GM12878 (cell line): ENCODE measurements around the gene RGL4. TPM values are rescaled to one million over a fixed set of nuclear protein-coding genes. Genes with fewer than 3 reads are reported as not detected.

Experiments
- ATAC-seq: fragments of 200-7000 bp; cut with Tn5 transposase; 3 replicates; pipeline ENCODE4 v1.9.1; 2020; ENCODE audit warnings: mild to moderate bottlenecking, moderate library complexity
- BruUV-seq: library from RNA; stranded (reverse); fragments of 400-500 nt; replicated peaks from 2 replicates; lab custom pipeline; 2021; lab: Mats Ljungman, UMichigan
- CTCF ChIA-PET: fragments of 300-600 bp; sonication (Branson Sonifier 250); formaldehyde crosslinking; extraction: SDS; loops from one replicate; lab custom pipeline; 2021; ENCODE audit warnings: inconsistent platforms; lab: Yijun Ruan, JAX
- POLR2A ChIA-PET: fragments of 350-600 bp; formaldehyde crosslinking; extraction: SDS; loops from one replicate; lab custom pipeline; 2021; ENCODE audit warnings: inconsistent platforms; lab: Charles Lee
- RAD21 ChIA-PET: fragments of 300-600 bp; sonication (Branson Sonifier 250); formaldehyde crosslinking; loops from one replicate; lab custom pipeline; 2023; ENCODE audit warnings: antibody characterized with exemption; ENCODE audit not compliant: unreplicated experiment; lab: Charles Lee
- SMC1A ChIA-PET: fragments of 300-600 bp; sonication (Branson Sonifier 250); formaldehyde crosslinking; loops from one replicate; lab custom pipeline; 2023; ENCODE audit not compliant: unreplicated experiment, uncharacterized antibody; lab: Charles Lee
- DNase-seq: peaks from one replicate; pipeline ENCODE4 v3.0.0-alpha.2; 2011; ENCODE audit warnings: low read depth, low spot score
- FAIRE-seq: peaks from 3 replicates; lab custom pipeline; 2011; peaks lifted over from hg19 to GRCh38; lab: Jason Lieb, UNC
- H2AFZ ChIP-seq: 2 replicates; pipeline ENCODE4 v1.6.0; 2011; ENCODE audit warnings: low read depth, low read length, control low read depth; ENCODE audit not compliant: control insufficient read depth
- H3K27ac ChIP-seq: 2 replicates; pipeline ENCODE4 v1.5.1; 2011; ENCODE audit warnings: control low read depth; ENCODE audit not compliant: control insufficient read depth, insufficient read depth
- H3K27me3 ChIP-seq, 2 experiments: replicated peaks in 1 of 2; 2 replicates each; pipeline versions ENCODE4 v1.6.0 to v1.6.1; 2011; ENCODE audit warnings: low read length in 1 of 2; ENCODE audit not compliant: control insufficient read depth in 2 of 2, insufficient read depth in 2 of 2
- H3K36me3 ChIP-seq, 2 experiments: 2 replicates each; pipeline ENCODE4 v1.5.1; 2011; ENCODE audit warnings: low read length in 1 of 2; ENCODE audit not compliant: control insufficient read depth in 2 of 2, insufficient read depth in 2 of 2
- H3K4me1 ChIP-seq: 2 replicates; pipeline ENCODE4 v1.6.1; 2011; ENCODE audit warnings: mild to moderate bottlenecking, low read length, moderate library complexity, mixed read lengths; ENCODE audit not compliant: control insufficient read depth, insufficient read depth
- H3K4me2 ChIP-seq: 2 replicates; pipeline ENCODE4 v1.6.0; 2011; ENCODE audit warnings: control low read depth; ENCODE audit not compliant: control insufficient read depth, insufficient read depth
- H3K4me3 ChIP-seq: fragments of 200-600 bp; sonication (generic); 2 replicates; pipeline ENCODE4 v1.5.1; 2016
- H3K79me2 ChIP-seq: 2 replicates; pipeline ENCODE4 v1.6.0; 2011; ENCODE audit warnings: low read length; ENCODE audit not compliant: control insufficient read depth, insufficient read depth
- H3K9ac ChIP-seq: 2 replicates; pipeline ENCODE4 v1.8.0; 2011; ENCODE audit warnings: low read length, control low read depth, mixed read lengths; ENCODE audit not compliant: control insufficient read depth, insufficient read depth
- H3K9me3 ChIP-seq: replicated peaks from 3 replicates; pipeline ENCODE4 v1.5.1; 2011; ENCODE audit warnings: mild to moderate bottlenecking, low read length; ENCODE audit not compliant: control insufficient read depth, insufficient read depth
- H4K20me1 ChIP-seq: 2 replicates; pipeline ENCODE4 v1.6.0; 2011; ENCODE audit not compliant: control insufficient read depth, insufficient read depth
- ESRRA ChIP-seq: IDR thresholded peaks from 2 replicates; pipeline ENCODE4 v1.6.1; 2012; ENCODE audit warnings: mild to moderate bottlenecking, low read length, improper control_type of control experiment
- HDAC2 ChIP-seq: fragments of 200-600 bp; sonication (generic); IDR thresholded peaks from 2 replicates; pipeline ENCODE4 v1.6.1; 2017
- IRF3 ChIP-seq: fragments of 450-650 bp; IDR thresholded peaks from 2 replicates; pipeline ENCODE4 v1.6.1; 2014; ENCODE audit warnings: mild to moderate bottlenecking
- PKNOX1 ChIP-seq: fragments of 450-650 bp; IDR thresholded peaks from 2 replicates; pipeline ENCODE4 v1.6.1; 2016; ENCODE audit warnings: mild to moderate bottlenecking
- RBBP5 ChIP-seq: fragments of 200-600 bp; sonication (generic); conservative IDR thresholded peaks from 2 replicates; pipeline ENCODE4 v1.6.1; 2016
- YY1 ChIP-seq: IDR thresholded peaks from 2 replicates; pipeline ENCODE4 v1.6.1; 2011; ENCODE audit warnings: low read depth, mild to moderate bottlenecking, low read length
- WGBS: methylation state at CpG from one replicate; pipeline ENCODE4 v1.1.6; 2016; ENCODE audit warnings: low lambda C conversion rate; ENCODE audit not compliant: insufficient replicate concordance, insufficient coverage; ENCODE audit errors: missing lambda C conversion rate; 5-methylcytosine and 5-hydroxymethylcytosine counted together
- in situ Hi-C: fragments of 300-500 bp; cut with MboI; formaldehyde crosslinking; loops from 9 replicates; pipeline ENCODE4 v1.14.3; 2018; ENCODE audit warnings: mixed read lengths
- intact Hi-C: fragments of 100-400 bp; cut with micrococcal nuclease; formaldehyde crosslinking; loops from one replicate; pipeline ENCODE4 v1.14.2; 2022; ENCODE audit not compliant: unreplicated experiment
- polyA plus RNA-seq, 11 experiments: library from polyadenylated mRNA; depleted of rRNA in 4 of 11; unstranded in 6 of 11; stranded (reverse) in 5 of 11; fragments of >200 nt; fragmentation: Nextera tagmentation in 4 of 11; fragmentation: Illumina TruSeq in 1 of 11; extraction: Ambion mirVana in 4 of 11; extraction: Trizol in 1 of 11; gene quantifications; 1 replicate in 1 of 11; 2 replicates in 10 of 11; pipeline versions ENCODE4 v1.2.1 to v1.2.3, GENCODE V29; 2011 to 2016; ENCODE audit warnings: inconsistent platforms in 2 of 11, missing spikeins in 2 of 11, low read depth in 1 of 11
- total RNA-seq, 4 experiments: library from RNA; depleted of rRNA in 3 of 4; stranded (reverse); fragments of >200 nt in 3 of 4; fragmentation: Illumina TruSeq in 1 of 4; extraction: Trizol in 1 of 4; gene quantifications; 2 replicates each; pipeline versions ENCODE4 v1.2.1 to v1.2.3, GENCODE V29; 2013 to 2021

RGL4 gene
- total and polyA plus RNA-seq, 10 of the 15 experiments (the other 5 are each of a cell fraction or from before 2014, with no cell fraction given): 1.4 to 9.0 (median 2.0) TPM; not detected in 1

- no peaks in the 10 kb centered on the region for H3K4me1 ChIP-seq
- FAIRE-seq (no peak), ATAC-seq (no peak), DNase-seq (no peak)
- H3K9me3 ChIP-seq: no peaks in the 10 kb centered on the region
- H3K27ac ChIP-seq: no peak overlapping the region
- no peaks in the 10 kb centered on the region for H4K20me1 ChIP-seq
- BruUV-seq: no TSS peak
- no peaks in the 10 kb centered on the region for H3K36me3 ChIP-seq
- intact Hi-C loops: no loop called here
- TF ChIP-seq ESRRA (no peak), IRF3 (no peak), HDAC2 (no peak), RBBP5 (no peak), PKNOX1 (no peak), YY1 (no peak)
- RAD21 ChIA-PET: interaction anchor here (0.7 kb wide), 1 partner anchor 202 kb away, joined by 3 read pairs; no protein-coding TSS in a partner anchor
- in situ Hi-C loops: no loop called here
- no peak overlapping the region for H3K4me2 ChIP-seq
- POLR2A ChIA-PET: interaction anchor here (0.6 kb wide), 1 partner anchor 298 kb away, joined by 7 read pairs; no protein-coding TSS in a partner anchor
- H3K27me3 ChIP-seq: no peaks in the 10 kb centered on the region
- CTCF ChIA-PET: no interaction called here
- H3K9ac ChIP-seq: no peak overlapping the region
- H3K79me2 ChIP-seq: no peaks in the 10 kb centered on the region
- H3K4me3 ChIP-seq: no peak overlapping the region
- SMC1A ChIA-PET: no interaction called here
- WGBS: 95% methylated on average over 15 of the region's 18 CpGs
- no peak overlapping the region for H2AFZ ChIP-seq
These were observed 41.7 kb upstream of the RGL4 start for GRCh38 chr22:23649071-23649501.
